PC-9 (cell line): ENCODE measurements around the gene TOR4A. TPM values are rescaled to one million over a fixed set of nuclear protein-coding genes. Genes with fewer than 3 reads are reported as not detected.

Experiments used
- BruUV-seq: library from RNA; stranded (reverse); fragments of 400-500 nt; replicated peaks from 2 replicates; lab custom pipeline; 2021; lab: Mats Ljungman, UMichigan
- CTCF ChIA-PET: fragments of 300-600 bp; sonication (Branson Sonifier 250); formaldehyde crosslinking; loops from one replicate; lab custom pipeline; 2022; ENCODE audit warnings: antibody characterized with exemption; lab: Charles Lee
- POLR2A ChIA-PET: fragments of 300-600 bp; sonication (Branson Sonifier 250); formaldehyde crosslinking; loops from one replicate; lab custom pipeline; 2022; ENCODE audit warnings: antibody characterized with exemption; ENCODE audit not compliant: unreplicated experiment; lab: Charles Lee
- DNase-seq, 2 experiments: peaks; one replicate each; pipeline versions ENCODE4 v3.0.0 to v3.0.0-alpha.2; 2015 to 2022; ENCODE audit warnings: mixed read lengths in 1 of 2
- H2AFZ ChIP-seq: fragments of 200-600 bp; sonication (generic); 2 replicates; pipeline ENCODE4 v1.8.1; 2017; ENCODE audit warnings: antibody characterized with exemption
- H3F3A ChIP-seq: fragments of 200-600 bp; sonication (generic); 2 replicates; pipeline ENCODE4 v1.8.1; 2017; ENCODE audit warnings: antibody characterized with exemption, mild to moderate bottlenecking, low read depth; ENCODE audit not compliant: insufficient read depth
- H3K27ac ChIP-seq: fragments of 200-600 bp; sonication (generic); 2 replicates; pipeline ENCODE4 v1.6.1; 2016; ENCODE audit warnings: mixed run types
- H3K27me3 ChIP-seq: fragments of 200-600 bp; sonication (generic); 2 replicates; pipeline ENCODE4 v1.6.1; 2016; ENCODE audit warnings: low read depth, mixed run types; ENCODE audit not compliant: insufficient read depth
- H3K36me3 ChIP-seq: fragments of 200-600 bp; sonication (generic); 2 replicates; pipeline ENCODE4 v1.6.1; 2016; ENCODE audit warnings: low read depth, mixed run types
- H3K4me1 ChIP-seq: fragments of 200-600 bp; sonication (generic); replicated peaks from 2 replicates; pipeline ENCODE4 v1.6.1; 2016; ENCODE audit warnings: mixed run types; ENCODE audit not compliant: insufficient read depth
- H3K4me2 ChIP-seq: fragments of 200-600 bp; sonication (generic); 2 replicates; pipeline ENCODE4 v1.6.1; 2017; ENCODE audit warnings: mixed run types
- H3K4me3 ChIP-seq: fragments of 200-600 bp; sonication (generic); 2 replicates; pipeline ENCODE4 v1.6.1; 2016; ENCODE audit warnings: mixed run types
- H3K79me2 ChIP-seq: fragments of 200-600 bp; sonication (generic); 2 replicates; pipeline ENCODE4 v1.6.1; 2017; ENCODE audit warnings: low read depth, mixed run types
- H3K9me2 ChIP-seq: fragments of 200-600 bp; sonication (generic); 2 replicates; pipeline ENCODE4 v1.8.1; 2017; ENCODE audit warnings: mild to moderate bottlenecking; ENCODE audit not compliant: insufficient read depth
- H3K9me3 ChIP-seq: fragments of 200-600 bp; sonication (generic); 2 replicates; pipeline ENCODE4 v1.8.1; 2016; ENCODE audit warnings: low read depth; ENCODE audit not compliant: insufficient read depth
- H4K20me1 ChIP-seq: fragments of 200-600 bp; sonication (generic); 2 replicates; pipeline ENCODE4 v1.8.1; 2017; ENCODE audit not compliant: insufficient read depth
- CTCF ChIP-seq: fragments of 200-600 bp; sonication (generic); conservative IDR thresholded peaks from 2 replicates; pipeline ENCODE4 v1.6.1; 2017; ENCODE audit warnings: mixed run types, antibody characterized with exemption, mild to moderate bottlenecking, moderate library complexity
- EZH2 ChIP-seq: fragments of 200-600 bp; sonication (generic); IDR thresholded peaks from 2 replicates; pipeline ENCODE4 v1.8.0; 2017; ENCODE audit warnings: antibody characterized with exemption, low read depth
- intact Hi-C: fragments of 100-400 bp; cut with micrococcal nuclease; formaldehyde crosslinking; loops from one replicate; pipeline ENCODE4 v1.10.0; 2022; ENCODE audit not compliant: unreplicated experiment
- total RNA-seq: library from RNA; stranded (reverse); gene quantifications from 2 replicates; pipeline ENCODE4 v1.2.3, GENCODE V29; 2021

Gene TOR4A
- total RNA-seq, 1 experiment from 2014 or later: 48.9 TPM

DNA sequence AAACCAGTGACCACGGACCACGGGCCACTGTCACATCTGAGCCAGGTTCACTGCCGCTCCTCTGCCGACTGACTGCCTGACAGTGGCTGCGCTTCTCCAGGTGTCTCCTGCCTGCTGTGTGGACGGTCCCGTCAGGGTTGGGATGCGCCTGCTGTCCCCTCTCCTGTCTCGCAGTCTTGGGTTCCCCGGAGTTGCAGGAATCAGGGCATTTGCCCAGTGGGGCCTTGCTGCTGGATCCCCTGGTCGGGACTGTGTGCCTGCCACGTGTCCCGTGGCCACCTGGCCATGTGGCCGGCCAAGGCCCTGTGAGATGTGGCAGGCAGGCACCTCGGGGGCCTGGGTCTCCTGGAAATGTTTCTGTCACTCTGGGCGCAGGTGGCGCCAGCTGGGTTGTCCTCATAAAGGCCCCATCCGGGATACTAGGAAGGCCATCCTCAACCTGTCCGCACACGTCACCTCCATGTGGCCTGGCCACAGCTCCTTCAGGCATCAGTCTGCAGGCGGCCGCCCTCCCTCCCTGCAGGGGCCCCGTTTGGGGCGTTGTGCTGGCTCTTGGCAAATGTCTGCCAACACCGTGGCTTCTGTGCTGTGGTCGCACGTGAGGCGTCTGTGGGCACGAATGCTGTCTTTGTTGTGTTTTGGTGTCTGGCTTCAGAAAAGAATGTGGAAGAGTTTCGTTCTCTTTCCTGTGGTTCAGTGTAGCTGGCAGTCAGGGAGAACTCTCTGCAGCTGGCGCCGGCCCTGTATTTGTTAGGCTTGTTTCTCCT lies 6.4 kb upstream of the TOR4A start:
- H3K36me3 ChIP-seq: no peaks in the 10 kb centered on the region
- H3K79me2 ChIP-seq: no peaks in the 10 kb centered on the region
- ChIA-PET CTCF (interaction anchor here (0.6 kb wide), 1 partner anchor 238 kb away, joined by 3 read pairs; no protein-coding TSS in a partner anchor), POLR2A (no interaction called here)
- no peaks in the 10 kb centered on the region for H3K27me3 ChIP-seq
- no peaks in the 10 kb centered on the region for H3K9me3 ChIP-seq
- H3K4me3 ChIP-seq: no peak overlapping the region
- peaks cover 12% of the 10 kb centered on the region; the same call in 1 of the 2 replicates for H3F3A ChIP-seq
- H4K20me1 ChIP-seq: peaks cover 12% of the 10 kb centered on the region; the same call in 1 of the 2 replicates
- BruUV-seq: no TSS peak
- TF ChIP-seq CTCF (no peak), EZH2 (no peak)
- no peaks in the 10 kb centered on the region for H3K4me1 ChIP-seq
- DNase-seq: no peak
- no peak overlapping the region for H3K4me2 ChIP-seq
- H2AFZ ChIP-seq: no peak overlapping the region
- intact Hi-C loops: no loop called here
- H3K27ac ChIP-seq: no peak overlapping the region
- no peaks in the 10 kb centered on the region for H3K9me2 ChIP-seq

DNA sequence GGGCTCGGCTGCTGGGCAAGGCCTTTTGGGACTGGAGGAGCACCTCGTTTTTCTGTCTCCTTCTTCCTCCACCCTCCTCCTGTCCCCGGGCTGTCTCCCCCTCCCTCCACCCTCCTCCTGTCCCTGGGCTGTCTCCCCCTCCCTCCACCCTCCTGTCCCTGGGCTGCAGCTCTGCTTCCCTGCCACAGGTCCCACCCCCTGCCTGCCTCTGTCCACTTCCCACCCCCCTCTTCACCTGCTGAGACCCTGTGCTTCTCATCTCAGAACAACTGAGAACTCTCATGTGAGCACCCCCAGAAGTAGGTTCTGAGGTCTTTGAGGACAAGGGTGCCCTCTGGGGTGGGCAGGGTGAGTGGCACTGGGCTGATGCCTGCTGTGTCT lies 5.8 kb upstream of the TOR4A start:
- H3K4me2 ChIP-seq: no peak overlapping the region
- intact Hi-C loops: no loop called here
- no peaks in the 10 kb centered on the region for H3K79me2 ChIP-seq
- TF ChIP-seq EZH2 (no peak), CTCF (no peak)
- no peaks in the 10 kb centered on the region for H3K9me3 ChIP-seq
- H3K27ac ChIP-seq: no peak overlapping the region
- H3K27me3 ChIP-seq: no peaks in the 10 kb centered on the region
- no peak overlapping the region for H3K4me3 ChIP-seq
- H3K36me3 ChIP-seq: no peaks in the 10 kb centered on the region
- no peak overlapping the region for H2AFZ ChIP-seq
- no TSS peak for BruUV-seq
- no peaks in the 10 kb centered on the region for H3K9me2 ChIP-seq
- H4K20me1 ChIP-seq: peaks cover 12% of the 10 kb centered on the region; the same call in 1 of the 2 replicates
- H3K4me1 ChIP-seq: peaks cover 5% of the 10 kb centered on the region
- POLR2A ChIA-PET: no interaction called here
- CTCF ChIA-PET: no interaction called here
- peaks cover 18% of the 10 kb centered on the region; the same call in 1 of the 2 replicates for H3F3A ChIP-seq
- DNase-seq: no peak

DNA sequence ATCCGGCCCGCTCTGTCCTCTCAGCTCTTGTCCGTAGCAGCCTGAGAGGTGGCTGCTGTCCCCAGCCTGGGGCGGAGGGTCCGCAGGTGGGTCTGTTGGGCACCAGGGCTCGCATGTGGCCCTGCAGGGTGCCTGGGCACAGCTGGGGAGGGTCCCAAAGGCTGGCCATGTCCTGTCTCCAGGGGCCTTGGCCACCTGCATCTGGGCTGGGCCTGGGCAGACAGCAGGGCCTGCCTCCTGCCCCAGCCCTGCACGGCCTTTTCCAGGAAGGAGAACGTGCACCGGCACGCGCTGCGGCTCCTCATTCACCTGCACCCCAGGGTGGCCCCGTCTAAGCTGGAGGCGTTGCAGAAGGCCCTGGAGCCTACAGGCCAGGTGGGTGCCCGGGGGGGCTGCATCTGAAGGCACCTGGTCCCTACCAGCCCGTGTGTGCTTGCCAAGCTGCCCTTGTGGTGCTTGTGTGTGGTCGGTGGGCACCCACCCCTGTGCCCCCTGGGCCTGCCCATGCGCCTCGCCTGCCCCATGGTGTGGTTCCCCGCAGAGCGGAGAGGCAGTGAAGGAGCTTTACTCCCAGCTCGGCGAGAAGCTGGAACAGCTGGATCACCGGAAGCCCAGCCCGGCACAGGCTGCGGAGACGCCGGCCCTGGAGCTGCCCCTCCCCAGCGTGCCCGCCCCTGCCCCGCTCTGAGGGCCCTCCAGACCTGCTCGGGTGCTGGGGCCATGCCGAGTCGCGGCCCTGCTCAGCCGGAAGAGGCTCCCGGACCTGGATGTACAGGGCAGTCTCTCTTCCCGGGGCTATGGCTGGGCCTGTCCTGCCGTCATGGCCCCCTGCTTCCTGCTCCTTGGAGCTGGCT lies 5.1 kb upstream of the TOR4A start:
- Histone ChIP-seq H3F3A (peaks cover 24% of the 10 kb centered on the region), H3K4me3 (no peak overlapping the region), H3K27ac (no peak overlapping the region), H4K20me1 (peaks cover 12% of the 10 kb centered on the region; the same call in 1 of the 2 replicates), H3K4me1 (peaks cover 12% of the 10 kb centered on the region), H3K79me2 (no peaks in the 10 kb centered on the region), H3K9me2 (no peaks in the 10 kb centered on the region), H3K36me3 (no peaks in the 10 kb centered on the region), H2AFZ (no peak overlapping the region), H3K27me3 (no peaks in the 10 kb centered on the region), H3K9me3 (no peaks in the 10 kb centered on the region), H3K4me2 (no peak overlapping the region)
- BruUV-seq: no TSS peak
- TF ChIP-seq CTCF (no peak), EZH2 (no peak)
- DNase-seq: no peak
- POLR2A ChIA-PET: no interaction called here
- CTCF ChIA-PET: interaction anchor here (0.5 to 0.6 kb wide), 2 partner anchors 12 to 139 kb away, joined by 3 to 6 read pairs; no protein-coding TSS in a partner anchor
- intact Hi-C loops: no loop called here
